COLO668 (cell line): ENCODE data around the gene RNF19B.

Source experiments
- DNase-seq: peaks from one replicate; lab custom pipeline; 2025; ENCODE audit not compliant: unreplicated experiment; lab: John Stamatoyannopoulos, UW

RNF19B gene

GRCh38 chr1:32902535-32902920 is 62.1 kb downstream of the RNF19B start:
- DNase-seq, result no peak

- DNase-seq, result no peak
These were observed 62.6 kb downstream of the RNF19B start for GRCh38 chr1:32901823-32902534.

- peak; percentile 38 for DNase-seq
These were observed 63.4 kb downstream of the RNF19B start, which contains the start of gene TMEM54 for GRCh38 chr1:32900956-32901822. Gene TMEM54 (minus strand): TSS chr1:32901389. CDS start chr1:32901238, 151 bp downstream.

DNA sequence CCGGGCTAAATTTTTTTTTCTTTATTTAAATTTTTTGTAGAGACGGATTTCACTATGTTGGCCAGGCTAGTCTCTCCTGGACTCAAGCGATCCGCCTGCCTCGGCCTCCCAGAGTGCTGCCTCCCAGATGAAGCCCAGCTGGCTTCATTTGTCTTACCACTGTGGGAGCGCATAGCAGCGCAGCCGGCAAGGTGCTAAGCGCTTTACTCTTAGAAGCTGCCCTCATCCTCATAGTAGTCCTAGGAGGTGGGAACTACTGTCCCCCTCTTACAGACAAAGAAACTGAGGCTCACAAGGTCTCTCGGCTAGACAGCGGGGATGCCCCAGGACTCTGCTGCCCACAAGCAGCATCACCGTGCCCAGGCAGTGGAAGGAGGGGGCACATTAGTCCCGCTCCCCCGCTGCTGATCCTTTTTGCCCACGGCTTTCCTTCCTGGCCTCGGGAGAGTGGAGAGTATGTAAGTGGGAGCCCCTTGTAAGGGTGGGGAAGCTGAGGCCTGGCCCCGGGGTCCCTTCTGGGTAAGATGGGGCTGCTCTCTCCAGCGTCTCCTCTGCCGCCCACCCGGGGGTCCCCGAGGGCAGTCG is 64.1 kb downstream of the RNF19B start:
- no peak for DNase-seq

- DNase-seq, result no peak
These were observed 64.9 kb downstream of the RNF19B start for GRCh38 chr1:32899586-32900296.

- DNase-seq, result no peak
These were observed 65.7 kb downstream of the RNF19B start for GRCh38 chr1:32898958-32899357.

DNA sequence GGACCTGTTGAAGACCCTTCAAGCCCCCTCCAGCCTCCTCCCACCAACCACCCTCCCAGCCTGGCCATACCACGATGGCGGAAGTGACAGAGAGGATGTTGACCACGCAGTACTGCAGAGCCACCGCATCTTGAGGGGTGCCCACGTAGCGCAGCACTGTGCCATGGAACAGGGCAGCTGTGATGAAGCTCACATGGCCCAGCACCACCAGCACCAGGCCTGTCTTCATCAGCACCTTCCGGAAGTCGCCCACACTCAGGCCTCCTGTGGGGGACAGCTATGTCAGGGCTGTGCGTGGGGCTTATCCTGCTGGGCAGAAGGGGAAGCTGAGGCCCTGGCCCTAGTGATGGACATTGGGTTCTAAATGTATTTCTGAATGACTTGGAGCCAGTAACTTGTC is 66.6 kb downstream of the RNF19B start:
- no peak for DNase-seq

- DNase-seq, result no peak
These were observed 67.2 kb downstream of the RNF19B start for GRCh38 chr1:32897082-32898049.

DNA sequence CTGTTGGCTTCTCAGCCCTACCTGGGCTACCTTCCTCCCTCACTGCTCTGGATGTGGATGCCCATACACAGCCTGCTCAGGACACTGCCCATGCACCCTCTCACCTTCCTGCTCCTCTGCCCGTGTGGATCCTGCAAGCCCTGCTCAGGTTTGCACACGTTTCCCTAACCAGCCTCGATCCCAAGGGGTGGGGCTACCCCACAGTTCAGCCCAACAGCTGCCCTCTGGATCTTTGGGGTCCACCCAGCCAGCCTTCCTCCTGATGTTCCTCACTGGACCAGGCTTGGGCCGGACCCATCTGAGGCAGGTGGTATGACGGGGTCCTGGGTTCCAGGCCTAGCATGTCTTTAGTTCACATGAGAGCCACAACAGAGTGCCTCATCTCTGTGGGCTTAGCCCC is 68.2 kb downstream of the RNF19B start:
- DNase-seq, result no peak

GRCh38 chr1:32895325-32896215 is 69.0 kb downstream of the RNF19B start:
- no peak for DNase-seq

GRCh38 chr1:32894681-32895080 is 69.9 kb downstream of the RNF19B start:
- DNase-seq, result no peak

GRCh38 chr1:32894019-32894600 is 70.5 kb downstream of the RNF19B start:
- DNase-seq, result no peak

- DNase-seq, result peak; percentile 69
These were observed 71.2 kb downstream of the RNF19B start for GRCh38 chr1:32893198-32894018.

GRCh38 chr1:32892368-32893197 is 72.0 kb downstream of the RNF19B start:
- DNase-seq, result peak; percentile 74

- no peak for DNase-seq
These were observed 73.0 kb downstream of the RNF19B start for GRCh38 chr1:32891630-32892029.

DNA sequence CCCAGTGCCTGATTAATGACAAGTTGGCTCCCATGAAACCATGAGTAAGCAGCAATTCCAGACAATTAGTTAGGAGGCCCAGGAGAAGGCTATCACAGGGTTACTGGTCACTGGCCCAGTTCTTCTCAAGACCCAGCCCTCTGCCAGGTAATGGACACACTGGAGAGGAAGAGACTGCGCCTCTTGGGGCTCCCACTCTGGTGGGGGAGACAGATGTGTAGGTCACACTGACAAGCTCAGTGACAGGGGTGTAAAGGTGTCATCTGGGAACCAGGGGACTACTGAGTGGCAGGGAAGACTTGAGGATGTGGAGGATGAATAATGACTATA is 73.4 kb downstream of the RNF19B start:
- DNase-seq, result no peak
